GM19452 (cell line): ENCODE measurements around the gene BID.

Source experiments
- ATAC-seq: cut with Tn5 transposase; IDR thresholded peaks from one replicate; pipeline ENCODE4 v1.9.1; 2021; ENCODE audit not compliant: unreplicated experiment

Gene BID

GRCh38 chr22:17803609-17804270 lies 29.5 kb upstream of the BID start:
- no peak for ATAC-seq

DNA sequence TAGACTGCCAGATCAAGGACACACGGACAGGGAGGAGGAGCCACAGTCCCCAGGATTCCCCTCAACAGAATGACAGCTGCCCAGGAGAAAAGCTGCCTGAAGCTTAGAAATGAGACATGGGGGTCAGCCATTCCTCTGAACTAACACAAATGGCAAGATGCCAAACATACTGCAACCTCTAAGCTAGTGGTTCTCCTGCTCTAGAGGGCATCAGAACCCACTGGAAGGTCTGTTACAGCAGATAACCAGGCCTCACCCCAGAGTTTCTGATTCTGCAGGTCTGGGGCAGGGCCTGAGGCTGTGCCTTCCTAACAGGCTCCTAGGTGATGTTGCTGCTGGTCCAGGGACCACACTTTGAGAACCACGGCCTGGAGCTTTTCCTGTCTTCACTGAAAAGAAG lies 28.6 kb upstream of the BID start:
- ATAC-seq: no peak

- no peak for ATAC-seq
These were observed 28.1 kb upstream of the BID start for GRCh38 chr22:17802411-17802810.

GRCh38 chr22:17797721-17798559 lies 23.7 kb upstream of the BID start:
- peak; percentile 46 for ATAC-seq

DNA sequence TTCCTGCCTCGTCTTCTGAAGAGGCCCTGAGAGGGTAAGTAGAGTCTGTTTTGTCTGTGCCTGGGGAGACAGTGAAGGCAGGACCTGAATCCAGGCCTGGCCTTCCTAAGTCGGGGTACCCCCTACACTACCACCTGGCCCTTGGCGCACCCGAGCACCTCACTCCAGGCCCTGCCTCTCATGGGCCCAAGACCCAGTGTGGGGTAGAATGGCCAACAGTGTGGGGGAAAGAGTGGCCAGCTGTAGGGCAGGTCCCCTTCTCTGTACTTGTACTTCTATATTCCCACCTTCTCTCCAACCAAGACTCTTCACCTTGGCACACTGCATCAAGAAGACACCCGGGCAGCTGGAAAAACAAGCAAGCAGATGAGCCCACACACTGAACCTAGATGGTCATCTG lies 22.4 kb upstream of the BID start:
- no peak for ATAC-seq

GRCh38 chr22:17795661-17796548 lies 21.6 kb upstream of the BID start:
- ATAC-seq: no peak

- no peak for ATAC-seq
These were observed 20.7 kb upstream of the BID start for GRCh38 chr22:17794726-17795542.

DNA sequence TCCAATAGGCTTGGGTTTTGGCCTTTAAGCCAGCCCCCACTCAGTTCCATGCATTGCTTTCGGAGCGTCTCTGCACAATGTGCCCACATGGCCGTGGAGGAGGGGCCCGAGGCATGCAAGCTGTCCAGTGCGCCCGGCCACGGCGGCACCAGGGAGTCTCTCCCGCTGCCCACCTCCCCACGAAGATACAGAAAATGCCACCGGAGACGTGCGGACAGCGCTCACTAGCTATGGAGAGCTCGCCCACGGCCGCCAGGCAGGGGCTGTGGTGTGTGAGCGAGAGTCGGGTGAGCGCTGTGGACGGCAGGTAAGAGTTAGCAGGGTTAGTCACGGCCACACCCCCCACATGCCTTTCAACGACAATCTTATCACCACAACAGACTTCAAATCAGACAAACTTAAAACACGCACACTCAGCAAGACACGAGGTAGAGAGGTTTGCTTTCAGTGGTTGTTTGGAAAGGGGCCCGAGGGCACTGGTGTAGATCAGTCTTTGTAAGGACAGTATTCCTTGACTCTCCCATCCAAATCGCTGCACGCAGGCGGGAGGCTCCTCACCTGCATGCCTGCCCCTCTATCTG lies 18.7 kb upstream of the BID start:
- ATAC-seq: no peak

DNA sequence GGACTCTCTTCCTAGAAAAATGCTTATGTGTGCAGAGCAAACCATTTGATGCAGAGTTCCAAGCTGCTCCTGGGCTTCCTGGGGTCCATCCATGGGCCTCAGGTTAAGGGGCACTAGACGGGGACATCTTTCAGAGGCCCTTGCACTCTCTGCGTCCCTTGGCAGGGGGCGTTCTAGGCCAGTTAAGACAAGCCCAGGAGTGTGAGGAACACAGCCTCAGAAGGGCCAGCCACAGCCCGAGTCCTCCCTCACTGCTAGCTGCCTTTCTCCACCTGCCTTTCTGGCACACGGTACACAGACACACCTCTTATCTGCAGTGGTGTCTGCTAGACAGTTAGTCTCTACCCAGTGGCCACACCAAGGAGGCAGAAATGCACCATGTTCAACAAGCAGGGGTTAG lies 18.0 kb upstream of the BID start:
- no peak for ATAC-seq

GRCh38 chr22:17791196-17791595 lies 16.9 kb upstream of the BID start:
- no peak for ATAC-seq

DNA sequence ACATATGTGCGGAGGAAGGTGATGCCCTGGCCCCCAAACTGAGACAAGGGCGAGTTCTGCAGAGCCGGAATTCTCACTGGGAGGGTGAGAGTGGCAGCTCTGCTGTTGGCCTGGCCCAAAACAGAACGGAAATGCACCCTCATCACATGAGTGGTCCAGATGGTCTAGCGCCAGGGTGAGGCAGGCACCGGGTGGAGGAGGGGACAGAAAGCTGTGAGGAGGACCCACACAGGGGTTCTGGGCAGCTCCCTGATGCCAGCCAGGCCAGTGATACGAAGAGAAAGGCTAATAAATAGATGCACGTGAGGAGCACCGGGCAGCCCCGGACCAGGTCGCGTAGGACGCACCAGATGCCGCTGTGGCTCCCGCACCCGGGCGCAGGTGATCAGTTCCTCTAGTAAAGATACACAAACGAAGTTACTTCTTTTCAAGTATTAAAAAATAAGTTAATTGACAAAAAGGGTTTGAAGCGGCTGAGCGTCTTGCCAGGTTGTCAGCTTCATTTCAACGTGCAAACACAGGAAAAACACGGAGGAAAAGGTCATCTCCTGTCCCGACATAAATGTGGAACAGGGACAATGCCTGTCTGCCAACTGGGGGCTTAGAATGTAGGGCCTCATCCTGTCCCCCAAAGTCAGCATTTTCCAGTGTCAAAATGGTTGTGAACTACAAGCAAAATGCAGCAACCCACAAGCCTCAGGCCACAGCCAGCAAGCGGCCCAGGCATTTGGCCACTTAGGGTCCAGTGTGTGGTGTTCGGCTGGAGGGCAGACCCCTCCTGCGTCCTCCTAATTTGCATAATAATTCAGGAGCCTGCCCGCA lies 15.3 kb upstream of the BID start:
- ATAC-seq: no peak

- no peak for ATAC-seq
These were observed 14.5 kb upstream of the BID start for GRCh38 chr22:17788528-17789378.

- no peak for ATAC-seq
These were observed 13.6 kb upstream of the BID start for GRCh38 chr22:17787716-17788330.

- no peak for ATAC-seq
These were observed 13.0 kb upstream of the BID start for GRCh38 chr22:17787241-17787640.

GRCh38 chr22:17786435-17787161 lies 12.3 kb upstream of the BID start:
- ATAC-seq: no peak

DNA sequence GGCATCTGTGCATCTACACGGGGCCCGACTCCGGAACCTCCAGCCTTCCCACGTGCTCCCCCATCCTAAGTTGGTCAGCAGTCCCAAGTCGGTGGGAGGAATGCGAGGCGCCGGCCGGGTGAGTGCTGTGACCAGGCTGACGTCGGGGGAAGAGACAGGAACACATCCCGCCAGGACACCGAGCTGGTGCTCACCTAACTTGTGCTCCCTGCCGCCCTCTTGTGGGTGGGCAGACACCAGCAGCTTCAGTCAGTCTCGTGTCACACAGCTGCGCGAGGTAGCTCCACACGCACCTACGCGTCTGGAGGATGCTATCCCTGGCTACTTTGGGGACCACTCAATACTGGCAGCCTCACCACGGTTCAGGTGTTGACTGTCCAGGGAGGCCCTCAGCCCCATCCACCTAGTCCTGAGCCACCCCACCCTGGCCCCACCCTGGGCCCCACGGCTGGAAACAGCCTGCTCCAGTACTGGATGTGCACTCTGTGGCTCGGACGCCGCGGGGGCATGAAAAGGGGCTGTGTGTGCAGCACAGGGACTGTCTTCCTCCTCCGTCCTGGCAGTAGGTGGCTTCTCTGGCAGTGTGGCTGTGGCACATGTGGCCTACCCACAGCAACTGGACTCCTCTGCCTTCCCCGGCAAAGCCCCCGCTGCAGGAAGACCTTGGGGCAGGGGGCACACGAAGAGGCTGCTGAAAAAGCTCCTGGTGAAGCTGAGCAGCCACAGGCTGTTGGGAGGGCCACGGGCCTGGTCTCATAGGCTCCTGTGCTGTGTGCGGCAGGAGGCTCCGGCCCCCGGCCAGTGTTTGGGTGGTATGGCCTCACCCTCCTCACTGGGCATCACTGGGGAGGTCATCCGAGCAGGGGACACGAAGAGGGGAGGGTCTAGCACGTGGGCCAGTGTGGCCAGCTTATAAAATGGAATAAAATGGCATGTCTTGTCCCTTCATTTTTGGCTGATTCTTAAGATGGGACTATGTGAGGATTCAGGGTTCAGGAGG lies 11.2 kb upstream of the BID start:
- no peak for ATAC-seq
